PC-3 (cell line): ENCODE data around the gene ADD1.

ENCODE experiments used
- CTCF ChIP-seq: fragments of 300-600 bp; sonication (generic); conservative IDR thresholded peaks from 2 replicates; pipeline ENCODE4 v1.5.1; 2017; ENCODE audit warnings: antibody characterized with exemption, low read depth, mild to moderate bottlenecking, low read length
- EZH2 ChIP-seq: fragments of 300-600 bp; sonication (generic); IDR thresholded peaks from one replicate; pipeline ENCODE4 v1.6.1; 2017; ENCODE audit warnings: antibody characterized with exemption, mild to moderate bottlenecking, low read length; ENCODE audit not compliant: unreplicated experiment
- EZH2phosphoT487 ChIP-seq: fragments of 300-600 bp; sonication (generic); IDR thresholded peaks from 2 replicates; pipeline ENCODE4 v1.6.1; 2018; ENCODE audit warnings: mild to moderate bottlenecking, antibody characterized with exemption, low read length, borderline replicate concordance

GRCh38 chr4:2837110-2837903 is 6.3 kb upstream of the ADD1 start:
- TF ChIP-seq CTCF: no peak
- TF ChIP-seq EZH2: no peak
- TF ChIP-seq EZH2phosphoT487: no peak
